Glutamatergic neuron (in vitro differentiated cells): Measurements from ENCODE around the gene ROCK2. TPM values are rescaled to one million over a fixed set of nuclear protein-coding genes. Genes with fewer than 3 reads are reported as not detected.

Experiments used
- DNase-seq: peaks from one replicate; pipeline ENCODE4 v3.0.0; 2022
- H3K27ac Mint-ChIP-seq: one replicate; pipeline ENCODE4 v1.8.0; 2020; ENCODE audit warnings: mild to moderate bottlenecking, mixed read lengths, inconsistent platforms; ENCODE audit not compliant: unreplicated experiment
- H3K27me3 Mint-ChIP-seq: one replicate; pipeline ENCODE4 v1.8.0; 2020; ENCODE audit warnings: mild to moderate bottlenecking, moderate library complexity, mixed read lengths, inconsistent platforms; ENCODE audit not compliant: unreplicated experiment
- H3K36me3 Mint-ChIP-seq: one replicate; pipeline ENCODE4 v1.8.0; 2020; ENCODE audit warnings: mild to moderate bottlenecking, mixed read lengths, inconsistent platforms; ENCODE audit not compliant: unreplicated experiment
- H3K4me1 Mint-ChIP-seq: one replicate; pipeline ENCODE4 v1.8.0; 2020; ENCODE audit warnings: mild to moderate bottlenecking, low read depth, mixed read lengths, inconsistent platforms; ENCODE audit not compliant: unreplicated experiment
- H3K4me3 Mint-ChIP-seq: one replicate; pipeline ENCODE4 v1.8.0; 2020; ENCODE audit warnings: mild to moderate bottlenecking, mixed read lengths, inconsistent platforms; ENCODE audit not compliant: unreplicated experiment
- H3K9me3 Mint-ChIP-seq: one replicate; pipeline ENCODE4 v1.8.0; 2020; ENCODE audit warnings: mild to moderate bottlenecking, moderate library complexity, mixed read lengths, inconsistent platforms; ENCODE audit not compliant: unreplicated experiment
- CTCF ChIP-seq: fragments of 200-600 bp; sonication (generic); IDR thresholded peaks from one replicate; pipeline ENCODE4 v1.5.0; 2021; ENCODE audit not compliant: partially characterized antibody, unreplicated experiment
- total RNA-seq: library from RNA; stranded (reverse); fragmentation: NEBNext Ultra II Directional; extraction: Animal tissue kit (Norgen Biotek cat#: 25700); gene quantifications from one replicate; pipeline ENCODE4 v1.2.1, GENCODE V29; 2021; ENCODE audit not compliant: unreplicated experiment

ROCK2 gene
- total RNA-seq, 1 donor from 2014 or later = 34.6 TPM

- no peak for TF ChIP-seq CTCF
- Mint-ChIP-seq H3K4me1 (no peaks in the 10 kb centered on the region), H3K27me3 (no peaks in the 10 kb centered on the region), H3K9me3 (no peaks in the 10 kb centered on the region), H3K36me3 (no peaks in the 10 kb centered on the region), H3K27ac (no peak overlapping the region), H3K4me3 (no peak overlapping the region)
- DNase-seq = no peak
These were observed 41.0 kb downstream of the ROCK2 start for GRCh38 chr2:11303290-11304013.

DNA sequence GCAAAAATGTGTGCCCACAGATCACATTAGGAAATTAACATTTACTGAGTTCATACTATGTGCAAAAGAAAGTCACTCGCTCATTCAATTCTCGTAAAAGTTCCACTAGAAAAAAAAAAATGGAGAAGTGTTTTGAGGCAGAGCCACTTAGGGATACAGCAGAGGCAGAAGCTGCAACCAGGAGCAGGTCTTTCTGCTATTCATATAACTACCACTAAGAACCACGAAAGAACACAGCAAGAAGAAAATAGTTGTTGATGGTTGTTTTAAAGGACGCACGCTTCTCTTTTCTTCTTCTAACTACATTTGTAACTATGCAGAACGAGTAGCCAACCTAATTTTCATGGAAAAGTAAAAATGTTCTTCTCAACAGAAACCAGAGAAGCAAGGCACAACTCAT, 45.0 kb downstream of the ROCK2 start:
- Mint-ChIP-seq H3K27ac (no peak overlapping the region), H3K9me3 (no peaks in the 10 kb centered on the region), H3K4me3 (no peak overlapping the region), H3K36me3 (no peaks in the 10 kb centered on the region), H3K27me3 (peaks cover 5% of the 10 kb centered on the region), H3K4me1 (no peaks in the 10 kb centered on the region)
- no peak for TF ChIP-seq CTCF
- no peak for DNase-seq

- H3K4me3 Mint-ChIP-seq = no peak overlapping the region
- peaks cover 5% of the 10 kb centered on the region for H3K27me3 Mint-ChIP-seq
- H3K4me1 Mint-ChIP-seq = no peaks in the 10 kb centered on the region
- TF ChIP-seq CTCF = no peak
- no peak for DNase-seq
- H3K27ac Mint-ChIP-seq = no peak overlapping the region
- no peaks in the 10 kb centered on the region for H3K36me3 Mint-ChIP-seq
- H3K9me3 Mint-ChIP-seq = no peaks in the 10 kb centered on the region
These were observed 45.8 kb downstream of the ROCK2 start for GRCh38 chr2:11298592-11298991.

DNA sequence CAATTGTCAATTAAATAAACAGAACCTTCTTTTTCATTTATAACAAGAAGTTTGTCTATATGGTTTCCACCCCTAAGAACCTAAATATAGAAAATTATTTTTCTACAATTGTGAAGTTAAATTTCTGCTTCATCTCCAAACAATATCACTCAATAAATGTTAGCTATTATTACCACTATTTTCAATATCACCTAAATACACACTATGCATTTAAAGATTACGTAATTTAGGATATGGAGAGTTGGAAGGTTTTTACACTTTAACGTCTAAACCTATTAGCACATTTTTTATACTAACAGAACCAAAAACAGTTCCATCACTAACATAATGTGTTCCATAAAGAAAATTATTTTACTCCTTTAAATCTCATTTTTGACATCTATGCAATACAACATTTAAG, 48.0 kb downstream of the ROCK2 start:
- no peaks in the 10 kb centered on the region for H3K9me3 Mint-ChIP-seq
- no peak for TF ChIP-seq CTCF
- no peak overlapping the region for H3K27ac Mint-ChIP-seq
- H3K36me3 Mint-ChIP-seq = no peaks in the 10 kb centered on the region
- peaks cover 4% of the 10 kb centered on the region for H3K4me1 Mint-ChIP-seq
- no peak for DNase-seq
- H3K27me3 Mint-ChIP-seq = peaks cover 5% of the 10 kb centered on the region
- no peak overlapping the region for H3K4me3 Mint-ChIP-seq

- no peaks in the 10 kb centered on the region for H3K9me3 Mint-ChIP-seq
- H3K27me3 Mint-ChIP-seq = peaks cover 5% of the 10 kb centered on the region
- DNase-seq = no peak
- H3K4me1 Mint-ChIP-seq = peaks cover 4% of the 10 kb centered on the region
- H3K4me3 Mint-ChIP-seq = no peak overlapping the region
- H3K36me3 Mint-ChIP-seq = no peaks in the 10 kb centered on the region
- no peak overlapping the region for H3K27ac Mint-ChIP-seq
- TF ChIP-seq CTCF = no peak
These were observed 51.8 kb downstream of the ROCK2 start for GRCh38 chr2:11292464-11293255.
